Measurements from ENCODE around the gene CDCA7L. TPM values are rescaled to one million over a fixed set of nuclear protein-coding genes. Genes with fewer than 3 reads are reported as not detected.

The CDCA7L gene
- total RNA-seq, 1 experiment from 2014 or later = 59.9 TPM

DNA sequence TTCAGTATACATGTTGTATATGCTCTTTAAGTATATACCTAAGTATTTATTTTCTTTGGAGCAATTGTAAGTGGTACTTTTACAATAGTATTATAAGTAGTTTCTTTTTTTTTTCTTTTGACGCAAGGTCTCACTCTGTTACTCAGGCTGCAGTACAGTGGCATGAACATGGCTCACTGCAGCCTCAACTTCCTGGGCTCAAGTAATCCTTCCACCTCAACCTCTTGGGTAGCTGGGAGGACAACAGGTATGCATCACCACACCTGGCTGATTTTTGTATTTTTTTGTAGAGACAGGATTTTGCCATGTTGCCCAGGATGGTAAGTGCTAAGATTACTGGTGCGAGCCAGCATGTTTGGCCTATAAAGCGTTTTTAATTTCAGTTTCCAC is 13.7 kb upstream of the CDCA7L start:
- DNase-seq (no peak), ATAC-seq (no peak)
- peaks cover 10% of the 10 kb centered on the region for H3K4me1 ChIP-seq (ENCODE audit: insufficient read depth, low read length)
- H3K9ac ChIP-seq (ENCODE audit: low read length) = no peak overlapping the region
- no peaks in the 10 kb centered on the region for H3K27me3 ChIP-seq (ENCODE audit: low read length)
- TF ChIP-seq EZH2 (IDR thresholded peaks at IDR 0.05; ENCODE audit: low read length, unreplicated experiment) = no peak
- no peak for TF ChIP-seq EZH2phosphoT487 (IDR thresholded peaks at IDR 0.05; ENCODE audit: borderline replicate concordance, low read length)
- TF ChIP-seq, protein P1, sequence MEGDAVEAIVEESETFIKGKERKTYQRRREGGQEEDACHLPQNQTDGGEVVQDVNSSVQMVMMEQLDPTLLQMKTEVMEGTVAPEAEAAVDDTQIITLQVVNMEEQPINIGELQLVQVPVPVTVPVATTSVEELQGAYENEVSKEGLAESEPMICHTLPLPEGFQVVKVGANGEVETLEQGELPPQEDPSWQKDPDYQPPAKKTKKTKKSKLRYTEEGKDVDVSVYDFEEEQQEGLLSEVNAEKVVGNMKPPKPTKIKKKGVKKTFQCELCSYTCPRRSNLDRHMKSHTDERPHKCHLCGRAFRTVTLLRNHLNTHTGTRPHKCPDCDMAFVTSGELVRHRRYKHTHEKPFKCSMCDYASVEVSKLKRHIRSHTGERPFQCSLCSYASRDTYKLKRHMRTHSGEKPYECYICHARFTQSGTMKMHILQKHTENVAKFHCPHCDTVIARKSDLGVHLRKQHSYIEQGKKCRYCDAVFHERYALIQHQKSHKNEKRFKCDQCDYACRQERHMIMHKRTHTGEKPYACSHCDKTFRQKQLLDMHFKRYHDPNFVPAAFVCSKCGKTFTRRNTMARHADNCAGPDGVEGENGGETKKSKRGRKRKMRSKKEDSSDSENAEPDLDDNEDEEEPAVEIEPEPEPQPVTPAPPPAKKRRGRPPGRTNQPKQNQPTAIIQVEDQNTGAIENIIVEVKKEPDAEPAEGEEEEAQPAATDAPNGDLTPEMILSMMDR (conservative IDR thresholded peaks at IDR 0.05; ENCODE audit: low read depth, low read length) = no peak
- H3K9me3 ChIP-seq (ENCODE audit: low read length) = no peaks in the 10 kb centered on the region
- H3K79me2 ChIP-seq (ENCODE audit: low read length) = no peaks in the 10 kb centered on the region
- no peaks in the 10 kb centered on the region for H3F3A ChIP-seq (ENCODE audit: low read length, unreplicated experiment)
- H3K4me3 ChIP-seq (ENCODE audit: low read length) = no peak overlapping the region
- no peak overlapping the region for H2AFZ ChIP-seq (ENCODE audit: low read length)
- no peak overlapping the region for H3K27ac ChIP-seq (ENCODE audit: low read length)
- no TSS peak for BruUV-seq (replicated peaks)
- no peaks in the 10 kb centered on the region for H3K36me3 ChIP-seq (ENCODE audit: low read depth, low read length)
- H3K9me2 ChIP-seq (replicated peaks; ENCODE audit: low read length) = no peaks in the 10 kb centered on the region
- no peaks in the 10 kb centered on the region for H4K20me1 ChIP-seq (ENCODE audit: low read length)
- H3K4me2 ChIP-seq (ENCODE audit: low read length) = no peak overlapping the region
- ChIA-PET POLR2A (ENCODE audit: unreplicated experiment) (interaction anchor here (0.6 kb wide), 1 partner anchor 17 kb away, joined by 5 read pairs; no protein-coding TSS in a partner anchor), CTCF (no interaction called here)
- intact Hi-C loops (cut with micrococcal nuclease) = no loop called here

DNA sequence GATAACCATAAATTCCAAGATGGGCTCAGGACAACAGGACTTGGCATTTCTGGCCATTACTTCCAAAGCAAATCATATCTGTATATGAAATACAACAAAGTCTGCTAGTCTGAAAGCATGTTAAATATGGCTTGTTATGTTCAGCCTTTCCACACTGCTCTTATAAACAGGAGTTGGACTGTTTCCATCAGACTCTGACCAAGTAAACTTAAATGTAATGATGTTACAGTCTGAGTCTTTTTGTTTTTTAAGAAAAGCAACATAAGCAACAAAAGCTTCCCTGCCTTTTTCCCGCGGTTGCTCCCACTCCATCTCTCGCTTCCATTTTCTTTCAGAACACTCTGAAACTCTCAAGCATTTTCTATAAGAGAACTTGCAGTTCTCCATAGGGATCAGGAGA is 8.1 kb upstream of the CDCA7L start:
- Histone ChIP-seq H2AFZ (ENCODE audit: low read length) (no peak overlapping the region), H4K20me1 (ENCODE audit: low read length) (no peaks in the 10 kb centered on the region), H3K4me3 (ENCODE audit: low read length) (no peak overlapping the region), H3K79me2 (ENCODE audit: low read length) (no peaks in the 10 kb centered on the region), H3K36me3 (ENCODE audit: low read depth, low read length) (no peaks in the 10 kb centered on the region), H3K9me2 (replicated peaks; ENCODE audit: low read length) (no peaks in the 10 kb centered on the region), H3K9me3 (ENCODE audit: low read length) (no peaks in the 10 kb centered on the region), H3K27ac (ENCODE audit: low read length) (no peak overlapping the region), H3K4me1 (ENCODE audit: insufficient read depth, low read length) (no peaks in the 10 kb centered on the region), H3F3A (ENCODE audit: low read length, unreplicated experiment) (no peaks in the 10 kb centered on the region), H3K4me2 (ENCODE audit: low read length) (no peak overlapping the region), H3K9ac (ENCODE audit: low read length) (no peak overlapping the region), H3K27me3 (ENCODE audit: low read length) (no peaks in the 10 kb centered on the region)
- DNase-seq (no peak), ATAC-seq (no peak)
- BruUV-seq (replicated peaks) = no TSS peak
- CTCF ChIA-PET = no interaction called here
- intact Hi-C loops (cut with micrococcal nuclease) = no loop called here
- TF ChIP-seq EZH2phosphoT487 (IDR thresholded peaks at IDR 0.05; ENCODE audit: borderline replicate concordance, low read length) (no peak), EZH2 (IDR thresholded peaks at IDR 0.05; ENCODE audit: low read length, unreplicated experiment) (no peak)
- TF ChIP-seq, protein P1 (conservative IDR thresholded peaks at IDR 0.05; ENCODE audit: low read depth, low read length) = no peak
- POLR2A ChIA-PET (ENCODE audit: unreplicated experiment) = no interaction called here

DNA sequence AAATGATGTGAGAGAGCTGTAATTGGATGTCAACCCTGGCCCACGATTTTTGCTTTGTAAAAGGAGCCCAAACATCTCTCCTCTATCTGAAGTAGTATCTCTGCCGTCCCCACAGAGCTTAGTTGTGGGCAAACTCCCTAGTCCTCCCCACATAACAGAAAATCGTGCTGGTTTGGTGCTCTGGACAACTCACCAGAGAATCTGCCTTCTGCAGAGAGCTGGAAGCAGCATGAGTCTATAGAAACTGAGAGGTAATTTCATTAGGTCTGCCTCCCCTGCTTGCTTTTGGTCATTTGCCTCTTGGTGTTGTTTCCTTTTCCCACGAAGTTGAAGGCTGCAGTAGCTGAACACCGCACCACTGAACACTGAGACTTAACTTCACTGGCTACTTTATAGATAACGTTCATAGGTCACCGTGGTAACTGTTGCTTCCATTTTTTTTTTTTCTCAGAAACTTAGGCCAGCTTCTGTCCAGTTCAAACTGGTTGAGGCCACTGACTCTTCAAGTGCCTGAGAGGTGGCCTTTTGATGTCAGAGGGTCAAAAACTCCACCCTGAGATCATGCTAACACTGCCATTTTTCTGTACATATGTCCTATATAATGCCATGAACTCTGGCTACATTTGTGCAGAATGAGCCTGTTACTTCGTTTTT is 3.3 kb upstream of the CDCA7L start:
- ChIA-PET POLR2A (ENCODE audit: unreplicated experiment) (no interaction called here), CTCF (no interaction called here)
- TF ChIP-seq, protein P1 (conservative IDR thresholded peaks at IDR 0.05; ENCODE audit: low read depth, low read length) = no peak
- TF ChIP-seq EZH2phosphoT487 (IDR thresholded peaks at IDR 0.05; ENCODE audit: borderline replicate concordance, low read length) (no peak), EZH2 (IDR thresholded peaks at IDR 0.05; ENCODE audit: low read length, unreplicated experiment) (no peak)
- H4K20me1 ChIP-seq (ENCODE audit: low read length) = no peaks in the 10 kb centered on the region
- H3K9me2 ChIP-seq (replicated peaks; ENCODE audit: low read length) = no peaks in the 10 kb centered on the region
- no peak overlapping the region for H2AFZ ChIP-seq (ENCODE audit: low read length)
- H3K4me3 ChIP-seq (ENCODE audit: low read length) = no peak overlapping the region
- BruUV-seq (replicated peaks) = no TSS peak
- H3K9ac ChIP-seq (ENCODE audit: low read length) = no peak overlapping the region
- H3K27me3 ChIP-seq (ENCODE audit: low read length) = no peaks in the 10 kb centered on the region
- peaks cover 13% of the 10 kb centered on the region for H3K4me1 ChIP-seq (ENCODE audit: insufficient read depth, low read length)
- H3K9me3 ChIP-seq (ENCODE audit: low read length) = no peaks in the 10 kb centered on the region
- H3K36me3 ChIP-seq (ENCODE audit: low read depth, low read length) = no peaks in the 10 kb centered on the region
- no peak overlapping the region for H3K4me2 ChIP-seq (ENCODE audit: low read length)
- no peak for DNase-seq
- H3K27ac ChIP-seq (ENCODE audit: low read length) = no peak overlapping the region
- intact Hi-C loops (cut with micrococcal nuclease) = loop anchor here (5.0 kb wide), 2 partner anchors 522 to 548 kb away; partner anchors contain the start of gene SP4
- no peak for ATAC-seq
- no peaks in the 10 kb centered on the region for H3F3A ChIP-seq (ENCODE audit: low read length, unreplicated experiment)
- peaks cover 13% of the 10 kb centered on the region for H3K79me2 ChIP-seq (ENCODE audit: low read length)

Measured in PC-3 (cell line).